Epithelial cell of proximal tubule (primary cell): ENCODE results near the gene ZIC4. TPM values are rescaled to one million over a fixed set of nuclear protein-coding genes. Genes with fewer than 3 reads are reported as not detected.

Experiments used
- DNase-seq: peaks from one replicate; pipeline ENCODE4 v3.0.0-alpha.2; 2011; ENCODE audit warnings: low read depth
- H3K4me3 ChIP-seq: 2 replicates; pipeline ENCODE4 v1.5.1; 2011; ENCODE audit warnings: low read depth, mild to moderate bottlenecking, low read length
- CTCF ChIP-seq: conservative IDR thresholded peaks from 2 replicates; pipeline ENCODE4 v1.5.1; 2012; ENCODE audit warnings: low read depth, mild to moderate bottlenecking, low read length
- total RNA-seq: library from RNA; depleted of rRNA; stranded (reverse); fragments of >200 nt; gene quantifications from 2 replicates; pipeline ENCODE4 v1.2.3, GENCODE V29; 2015

The ZIC4 gene
- total RNA-seq, 1 donor from 2014 or later = not detected

DNA sequence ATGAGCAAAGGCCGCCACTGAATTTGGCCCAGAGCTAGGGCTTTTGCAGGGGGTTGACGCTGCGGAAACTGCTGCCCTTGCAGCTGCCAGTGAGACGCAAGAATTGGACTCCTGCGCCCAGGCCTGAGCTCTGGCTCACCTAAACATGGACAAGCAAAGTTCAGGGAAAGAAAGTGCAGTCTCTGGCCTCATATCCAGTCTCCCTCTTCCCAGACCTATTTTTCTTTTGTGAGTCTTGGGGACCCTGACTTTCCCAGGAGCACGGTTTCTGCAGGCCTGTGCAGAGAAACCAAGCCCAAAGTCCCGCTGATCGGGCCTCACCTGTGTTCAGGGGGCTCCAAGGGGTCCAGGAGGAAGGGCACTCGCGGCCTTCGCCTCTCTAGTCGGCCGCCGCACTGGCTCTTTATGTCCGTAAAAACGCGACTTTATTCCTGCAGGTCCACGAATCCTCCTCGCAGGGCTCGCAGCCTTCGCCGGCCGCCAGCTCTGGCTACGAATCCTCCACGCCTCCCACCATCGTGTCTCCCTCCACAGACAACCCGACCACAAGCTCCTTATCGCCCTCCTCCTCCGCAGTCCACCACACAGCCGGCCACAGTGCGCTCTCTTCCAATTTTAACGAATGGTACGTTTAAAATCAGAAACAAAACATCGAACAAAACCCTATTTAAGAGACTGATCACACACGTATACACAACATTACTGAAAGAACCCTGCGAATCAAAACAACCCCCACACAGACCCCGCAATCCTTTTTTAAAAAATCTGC, 6.8 kb upstream of the ZIC4 start:
- TF ChIP-seq CTCF = no peak
- no peak overlapping the region for H3K4me3 ChIP-seq
- no peak for DNase-seq

- no peak overlapping the region for H3K4me3 ChIP-seq
- TF ChIP-seq CTCF = no peak
- DNase-seq = no peak
These were observed 6.0 kb upstream of the ZIC4 start for GRCh38 chr3:147412261-147412916.

DNA sequence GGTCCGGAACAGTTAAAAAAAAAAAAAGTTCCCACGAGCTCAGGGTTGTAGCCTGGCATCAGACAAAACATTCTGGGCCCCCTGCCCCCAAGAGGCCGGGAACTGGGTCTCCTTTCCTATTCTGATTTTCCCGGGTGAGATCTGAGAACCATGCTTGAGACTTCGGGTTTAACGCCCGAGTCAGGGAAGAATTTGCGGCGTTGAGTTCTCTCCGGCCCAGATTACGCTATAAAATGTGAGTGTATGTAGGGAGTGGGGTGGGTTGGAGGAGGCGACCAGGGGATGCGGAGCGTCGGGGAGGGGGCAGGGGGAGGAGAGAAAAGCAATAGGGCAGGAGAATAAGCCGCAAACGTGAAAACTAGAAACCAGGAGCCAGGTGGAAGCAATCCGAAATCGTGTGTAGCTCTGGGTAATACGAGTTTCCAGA, 5.5 kb upstream of the ZIC4 start:
- no peak for DNase-seq
- TF ChIP-seq CTCF = no peak
- H3K4me3 ChIP-seq = no peak overlapping the region

- TF ChIP-seq CTCF = no peak
- no peak overlapping the region for H3K4me3 ChIP-seq
- no peak for DNase-seq
These were observed 5.0 kb upstream of the ZIC4 start for GRCh38 chr3:147411238-147411814.

- no peak for DNase-seq
- H3K4me3 ChIP-seq = no peak overlapping the region
- TF ChIP-seq CTCF = no peak
These were observed 4.3 kb upstream of the ZIC4 start for GRCh38 chr3:147410526-147411237.

GRCh38 chr3:147410116-147410525, 3.8 kb upstream of the ZIC4 start:
- TF ChIP-seq CTCF = no peak
- DNase-seq = no peak
- H3K4me3 ChIP-seq = no peak overlapping the region
